M059J (cell line): ENCODE data around the gene TKFC. TPM values are rescaled to one million over a fixed set of nuclear protein-coding genes. Genes with fewer than 3 reads are reported as not detected.

Source experiments
- DNase-seq: peaks from one replicate; pipeline ENCODE4 v3.0.0-alpha.2; 2012; ENCODE audit warnings: low read depth
- total RNA-seq: library from RNA; depleted of rRNA; stranded (reverse); fragments of >200 nt; shearing (Covaris generic); gene quantifications from 2 replicates; pipeline ENCODE4 v1.2.3, GENCODE V29; 2014

The TKFC gene
- total RNA-seq, 1 experiment from 2014 or later: 10.9 TPM

DNA sequence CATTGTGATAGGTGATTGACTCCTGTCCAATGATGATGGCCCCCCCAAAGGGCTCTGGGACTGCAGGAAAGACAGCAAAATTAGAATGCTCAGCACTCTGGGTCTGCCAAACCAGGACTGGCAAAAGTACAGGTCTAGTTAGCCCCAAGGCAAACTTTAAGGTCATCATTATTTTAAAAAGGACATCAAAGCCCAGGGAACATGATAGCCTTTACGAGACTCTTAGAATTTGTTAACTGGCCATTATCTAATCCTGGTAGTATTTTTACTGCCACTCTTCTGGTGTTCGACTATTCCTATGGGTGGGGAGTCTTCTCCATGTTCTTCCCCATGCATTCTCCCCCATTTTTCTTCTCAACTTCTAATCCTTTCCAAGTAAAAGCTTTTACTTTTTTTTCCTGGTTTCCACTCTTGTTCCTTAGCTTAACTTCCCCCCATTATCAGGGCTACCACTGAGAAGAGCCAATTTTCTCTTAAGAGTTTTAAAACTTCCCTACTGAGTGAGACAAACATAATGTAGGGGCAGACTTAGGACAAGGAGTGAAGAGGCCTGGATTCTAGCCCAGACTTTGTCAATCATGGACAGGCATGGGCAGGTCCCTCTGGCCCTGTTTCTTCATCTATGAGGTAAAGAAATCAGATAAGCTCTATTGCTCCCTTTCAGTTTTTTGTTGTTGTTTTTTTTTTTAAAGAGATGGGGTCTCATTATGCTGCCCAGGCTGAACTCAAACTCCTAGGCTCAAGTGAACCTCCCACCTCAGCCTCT lies 7.2 kb upstream of the TKFC start:
- no peak for DNase-seq

DNA sequence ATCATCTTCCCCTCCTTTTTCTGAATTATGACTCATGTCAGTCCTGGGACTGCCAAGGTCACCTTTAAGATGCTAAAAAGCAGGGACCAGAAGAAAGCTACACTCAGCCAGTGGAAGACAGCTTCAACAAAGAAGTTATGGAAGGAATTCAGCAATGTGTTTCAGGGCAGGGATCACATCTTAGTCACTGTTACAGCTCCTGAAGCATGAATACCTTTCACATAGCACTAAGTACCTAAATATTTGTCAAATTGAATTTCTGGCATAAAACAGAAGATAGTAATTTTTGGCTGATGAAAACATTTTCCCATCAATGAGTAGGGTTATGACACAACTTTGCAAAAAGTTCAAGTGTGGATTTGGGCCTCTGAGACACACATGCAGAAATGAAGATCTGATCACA lies 5.4 kb upstream of the TKFC start:
- no peak for DNase-seq

DNA sequence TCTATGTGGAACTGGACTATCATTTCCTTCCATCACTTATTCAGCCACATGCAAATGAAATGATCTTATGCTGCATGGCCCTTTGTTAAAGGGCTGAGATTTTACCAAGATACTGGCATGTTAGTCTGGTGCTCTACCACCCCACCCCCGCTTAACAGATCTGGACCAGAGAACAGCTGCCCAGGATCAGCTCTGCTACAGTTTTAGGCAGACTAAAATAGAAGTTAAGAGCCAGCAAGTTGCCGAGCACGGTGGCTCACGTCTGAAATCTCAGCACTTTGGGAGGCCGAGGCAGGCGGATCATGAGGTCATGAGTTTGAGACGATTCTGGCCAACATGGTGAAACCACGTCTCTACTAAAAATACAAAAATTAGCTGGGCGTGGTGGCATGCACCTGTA lies 4.7 kb upstream of the TKFC start:
- DNase-seq: no peak

DNA sequence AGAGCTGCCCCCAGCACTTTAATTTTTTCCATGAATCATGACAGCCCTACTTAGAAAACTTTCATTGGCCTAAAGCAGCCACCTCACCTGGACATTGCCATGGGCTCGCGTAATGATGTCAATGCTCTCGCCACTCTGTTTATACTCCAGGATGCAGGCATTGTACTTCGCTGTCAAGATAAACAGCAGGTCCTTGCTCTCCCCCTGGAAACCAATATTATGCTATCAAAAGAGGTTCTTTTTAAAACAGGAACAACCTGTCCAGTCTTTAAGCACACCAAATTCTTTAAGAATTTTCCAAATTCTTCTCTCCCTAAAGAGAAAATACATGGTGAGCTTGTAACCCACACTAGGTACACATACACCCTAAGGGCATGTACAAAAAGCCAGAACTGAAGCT lies 3.2 kb upstream of the TKFC start:
- no peak for DNase-seq

- no peak for DNase-seq
Observed at GRCh38 chr11:61331651-61332050, 1.4 kb upstream of the TKFC start.

GRCh38 chr11:61332281-61332796 lies 689 bp upstream of the TKFC start:
- peak; percentile 43 for DNase-seq

GRCh38 chr11:61333550-61334433 lies 764 bp downstream of the TKFC start:
- DNase-seq: no peak

DNA sequence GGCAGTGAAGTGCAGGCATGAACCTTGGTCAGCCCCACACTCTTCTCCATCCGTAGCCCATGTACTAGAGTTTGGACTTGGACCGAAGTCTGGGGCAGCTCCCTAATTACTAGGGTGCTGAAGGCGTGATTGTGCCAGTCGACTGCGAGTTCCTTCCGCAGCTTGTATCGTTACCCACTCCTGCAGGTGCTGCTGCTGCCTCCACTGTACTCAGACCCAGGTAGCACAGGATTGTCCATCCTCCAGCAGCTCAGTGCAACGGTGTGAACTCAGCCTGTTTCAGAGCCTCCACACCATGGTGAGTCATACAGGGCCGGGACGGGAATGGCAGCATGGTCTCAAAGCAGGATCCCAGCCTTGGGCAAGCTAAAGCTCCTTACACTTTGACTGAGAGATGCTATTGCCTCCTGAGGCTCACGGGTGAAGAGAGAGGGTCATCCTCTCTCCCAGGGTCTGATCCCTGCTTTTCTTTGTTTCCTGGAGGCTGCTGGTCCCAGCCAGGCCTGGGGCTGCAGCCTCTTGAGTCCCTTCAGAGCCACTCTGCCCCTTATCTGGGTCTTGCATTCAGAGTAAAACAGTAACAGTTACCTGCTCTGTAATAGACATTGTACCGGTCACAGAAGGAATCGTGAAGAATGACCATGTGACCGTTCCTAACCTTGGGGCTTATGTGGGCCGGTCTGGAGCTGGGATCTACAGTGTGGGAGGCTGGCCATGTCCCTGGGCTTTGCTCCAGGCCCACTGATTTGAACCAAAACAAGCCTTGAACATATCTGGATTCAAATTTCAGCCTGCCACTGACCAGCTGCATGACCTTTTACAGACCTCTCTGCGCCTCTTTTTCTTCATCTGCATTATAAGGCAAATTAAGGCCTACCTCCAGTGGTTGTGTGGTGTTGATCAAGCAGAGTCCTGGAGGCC lies 1.7 kb downstream of the TKFC start:
- peak; percentile 63 for DNase-seq

DNA sequence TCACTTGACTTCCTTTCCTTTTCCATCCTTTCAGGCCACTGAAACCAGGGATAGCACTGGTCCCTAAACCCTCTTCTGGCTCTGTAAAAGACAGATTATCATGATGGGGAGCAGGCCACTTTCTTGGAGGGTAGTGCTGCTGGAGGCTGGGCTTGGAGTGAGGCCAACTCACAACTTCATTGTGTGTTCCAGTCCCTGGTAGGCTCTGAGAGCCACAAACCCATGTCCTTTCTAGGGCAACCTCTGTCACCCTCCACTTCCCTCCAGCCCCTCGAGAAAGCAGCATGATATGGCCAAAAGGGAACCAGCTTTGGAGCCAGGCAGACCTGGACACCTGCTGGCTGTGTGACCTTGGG lies 2.3 kb downstream of the TKFC start:
- DNase-seq: no peak

DNA sequence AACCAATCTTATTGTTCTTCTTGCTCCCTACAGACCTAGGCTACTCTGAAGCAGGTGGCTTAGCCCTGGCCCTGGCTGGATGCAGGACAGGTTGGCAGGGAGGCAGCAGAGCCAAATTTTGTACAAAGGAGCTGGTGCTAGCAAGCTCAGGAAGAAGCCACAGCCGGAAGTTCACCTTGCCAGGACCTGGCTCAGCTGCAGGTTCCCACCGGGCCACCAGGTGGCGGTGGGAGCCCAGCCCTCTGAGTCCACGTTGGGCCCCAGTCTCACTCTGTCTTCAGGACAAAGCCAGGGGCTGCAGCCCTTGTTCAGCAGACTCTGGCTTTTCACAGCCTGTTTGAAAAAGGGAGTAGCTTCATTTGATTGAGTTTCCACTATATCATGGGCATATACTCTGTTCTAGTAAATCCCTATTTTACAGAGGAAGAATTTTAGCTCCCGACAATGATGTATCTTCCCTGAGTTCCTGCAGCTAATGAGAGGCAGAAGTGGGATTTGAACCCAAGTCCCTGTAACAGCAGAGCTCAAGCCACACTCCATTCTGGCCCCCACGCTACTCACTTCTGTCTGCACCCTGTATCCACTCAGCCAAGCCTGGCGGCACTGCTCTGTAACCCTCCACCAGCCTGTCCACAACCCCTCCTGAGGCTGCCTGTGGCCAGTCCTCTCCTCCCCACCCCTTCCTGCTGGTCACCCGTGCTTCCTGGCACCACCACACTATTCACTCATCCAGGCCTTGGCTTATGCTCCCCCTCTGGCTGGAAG lies 3.3 kb downstream of the TKFC start:
- DNase-seq: peak; percentile 77

DNA sequence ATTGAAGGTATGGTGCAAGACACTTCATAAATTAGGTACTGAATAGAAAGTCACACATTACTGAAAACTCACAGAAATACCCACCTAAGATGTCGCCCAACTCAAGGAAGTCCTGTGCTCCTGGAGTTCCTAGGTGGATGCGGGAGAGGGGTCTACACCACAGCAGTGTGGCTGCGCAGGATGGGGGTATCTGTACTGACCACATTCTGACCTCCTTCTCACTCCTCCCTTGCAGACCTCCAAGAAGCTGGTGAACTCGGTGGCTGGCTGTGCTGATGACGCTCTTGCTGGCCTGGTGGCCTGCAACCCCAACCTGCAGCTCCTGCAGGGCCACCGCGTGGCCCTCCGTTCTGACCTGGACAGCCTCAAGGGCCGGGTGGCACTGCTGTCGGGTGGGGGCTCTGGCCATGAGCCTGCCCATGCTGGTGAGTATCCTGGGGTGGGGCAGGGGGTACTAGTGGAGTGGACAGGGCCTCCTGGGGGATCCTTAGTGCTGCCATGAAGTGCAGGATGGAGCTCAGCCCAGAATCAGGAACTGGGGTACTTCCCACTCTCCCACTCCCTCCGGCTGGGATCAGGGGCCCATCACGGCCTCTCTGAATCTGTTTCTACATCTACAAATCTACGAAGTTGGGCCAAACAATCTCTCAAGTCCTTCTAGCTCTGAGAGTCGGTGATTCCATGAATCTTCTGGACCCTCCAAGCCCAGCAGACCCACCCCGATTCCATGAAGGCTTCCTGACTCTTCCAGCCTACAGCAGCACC lies 4.9 kb downstream of the TKFC start:
- DNase-seq: no peak

DNA sequence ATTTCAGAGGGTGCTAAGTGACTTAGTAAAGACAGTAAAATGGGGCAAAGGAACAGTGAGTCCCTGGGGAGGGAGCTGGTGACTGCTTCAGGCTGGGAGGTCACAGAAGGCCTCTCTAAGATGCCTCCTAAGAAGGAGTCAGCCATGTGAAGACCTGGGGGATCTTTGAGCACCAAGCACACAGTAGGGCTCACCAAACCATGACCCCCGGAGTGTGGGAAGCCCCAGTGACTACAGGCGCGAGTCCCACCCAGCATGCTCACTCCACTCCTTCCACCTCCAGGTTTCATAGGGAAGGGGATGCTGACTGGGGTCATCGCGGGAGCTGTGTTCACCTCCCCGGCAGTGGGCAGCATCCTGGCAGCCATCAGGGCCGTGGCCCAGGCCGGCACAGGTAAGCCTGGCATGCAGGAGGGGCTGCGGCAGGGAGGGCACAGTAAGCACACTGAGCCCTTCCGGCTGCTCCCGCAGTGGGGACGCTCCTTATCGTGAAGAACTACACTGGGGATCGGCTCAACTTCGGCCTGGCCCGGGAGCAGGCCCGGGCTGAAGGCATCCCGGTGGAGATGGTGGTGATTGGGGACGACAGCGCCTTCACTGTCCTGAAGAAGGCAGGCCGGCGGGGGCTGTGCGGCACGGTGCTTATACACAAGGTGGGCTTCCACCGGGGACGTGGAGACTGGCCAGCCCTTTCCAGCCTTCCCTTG lies 5.9 kb downstream of the TKFC start:
- DNase-seq: no peak

DNA sequence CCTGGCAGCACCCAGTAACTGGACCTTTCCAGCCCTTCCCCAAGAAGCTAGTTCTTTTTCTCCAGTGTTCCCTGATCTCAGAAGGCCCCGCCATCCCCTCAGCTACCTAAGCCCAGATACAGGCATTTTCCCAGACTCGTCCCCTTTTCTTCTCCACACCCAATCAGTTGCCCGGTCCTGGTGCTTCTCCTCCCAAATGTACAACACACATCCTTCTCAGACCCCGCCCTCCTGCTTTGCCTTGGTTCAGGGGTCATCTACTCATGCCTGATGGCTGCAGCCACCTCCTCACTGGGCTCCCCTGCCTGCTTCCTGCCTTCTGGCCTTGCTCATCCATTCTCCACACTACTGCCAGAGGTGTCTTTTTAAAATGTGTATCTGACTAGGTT lies 6.5 kb downstream of the TKFC start:
- DNase-seq: no peak

DNA sequence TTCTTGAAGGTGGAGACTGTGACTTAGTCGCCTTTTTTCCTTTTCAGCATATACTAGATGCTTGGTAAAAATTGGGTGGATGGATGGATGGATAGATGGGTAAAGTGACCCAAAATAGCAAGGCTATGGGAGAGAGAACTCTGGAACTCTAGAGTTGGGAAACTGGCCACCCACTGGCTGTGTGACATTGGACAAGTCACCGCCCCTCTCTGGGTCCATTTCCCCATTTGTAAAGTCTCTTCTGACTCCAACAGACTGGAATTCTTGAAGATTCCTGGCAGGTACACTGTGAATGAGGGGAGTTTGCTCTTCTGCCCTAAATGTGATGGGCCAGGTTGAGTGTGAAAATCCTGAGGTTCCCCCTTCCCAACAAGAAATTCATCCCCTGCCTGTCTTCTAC lies 8.0 kb downstream of the TKFC start:
- no peak for DNase-seq

DNA sequence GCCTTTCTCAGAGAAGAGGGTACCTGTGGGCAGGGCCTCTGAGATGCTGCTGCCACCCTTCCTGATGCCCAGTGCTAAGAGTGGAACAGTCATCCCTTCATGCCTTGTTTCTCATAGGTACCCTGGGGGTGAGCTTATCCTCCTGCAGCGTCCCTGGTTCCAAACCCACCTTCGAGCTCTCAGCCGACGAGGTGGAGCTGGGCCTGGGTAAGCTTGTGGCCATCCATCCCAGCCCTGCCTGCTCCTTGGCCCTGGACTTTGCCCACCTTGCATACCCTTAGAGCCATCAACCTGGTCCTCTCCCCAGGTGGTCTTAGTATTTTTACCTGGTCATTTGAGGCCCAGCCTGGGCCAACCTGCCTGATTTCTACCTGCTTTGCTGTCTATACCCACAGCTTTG lies 8.7 kb downstream of the TKFC start:
- DNase-seq: no peak

- no peak for DNase-seq
Observed at GRCh38 chr11:61342207-61342803, 9.3 kb downstream of the TKFC start.

GRCh38 chr11:61343792-61344745 lies 11.0 kb downstream of the TKFC start:
- no peak for DNase-seq

- no peak for DNase-seq
Observed at GRCh38 chr11:61345170-61345610, 12.2 kb downstream of the TKFC start.
